ENCODE measurements around the gene ACAP1.

The ACAP1 gene

GRCh38 chr17:7294614-7295153 lies 41.6 kb upstream of the ACAP1 start, which contains the start of gene YBX2:
YBX2 (minus strand) TSS chr17:7294639; CDS start chr17:7294500, 139 bp downstream.
- peaks cover 0 to 16% (median 0%) of the 10 kb centered on the region in 11 experiments; a peak in 3 of 22 replicates for H4K20me1 ChIP-seq
- peak within 1 kb of the TSS in 2 of 11 experiments; percentile 42 to 59; a peak in 3 of 22 replicates for H3K9ac ChIP-seq
- H3K4me1 ChIP-seq = peaks cover 15 to 41% (median 37%) of the 10 kb centered on the region in 10 experiments
- peak within 1 kb of the TSS; percentile 18 to 62 (median 44); a peak in 14 of 20 replicates for H3K4me3 ChIP-seq
- peaks cover 51 to 75% (median 63%) of the 10 kb centered on the region in 11 experiments for H3K27me3 ChIP-seq
- no peaks in the 10 kb centered on the region for H3K9me3 ChIP-seq (replicated peaks in 1 of 11)
- TF ChIP-seq Cebpa-rat (IDR thresholded peaks at IDR 0.05) = no peak
- no peaks in the 10 kb centered on the region for H3K36me3 ChIP-seq
- peak within 1 kb of the TSS; percentile 76 to 90 (median 82) for H3K4me2 ChIP-seq
- no peak within 1 kb of the TSS for H3K27ac ChIP-seq

GRCh38 chr17:7295230-7296180 lies 40.8 kb upstream of the ACAP1 start:
- H3K27ac ChIP-seq = no peak overlapping the region
- no peak for TF ChIP-seq Cebpa-rat (IDR thresholded peaks at IDR 0.05)

GRCh38 chr17:7296189-7296861 lies 40.0 kb upstream of the ACAP1 start:
- Histone ChIP-seq H3K4me1 (peaks cover 15 to 41% (median 37%) of the 10 kb centered on the region in 10 experiments), H3K36me3 (no peaks in the 10 kb centered on the region), H4K20me1 (peaks cover 0 to 16% (median 0%) of the 10 kb centered on the region in 11 experiments; a peak in 3 of 22 replicates), H3K4me3 (peak overlapping the region in 1 of 10 experiments; percentile 37; a peak in 3 of 20 replicates), H3K9me3 (replicated peaks in 1 of 11) (no peaks in the 10 kb centered on the region), H3K9ac (peak overlapping the region in 5 of 11 experiments; percentile 33 to 52 (median 40); a peak in 7 of 22 replicates), H3K27me3 (peaks cover 48 to 60% (median 52%) of the 10 kb centered on the region in 11 experiments), H3K4me2 (peak overlapping the region; percentile 74 to 90 (median 82)), H3K27ac (no peak overlapping the region)
- no peak for TF ChIP-seq Cebpa-rat (IDR thresholded peaks at IDR 0.05)

More at GRCh38 chr17:7295230-7296180, 40.8 kb upstream of the ACAP1 start:
- peak overlapping the region in 3 of 11 experiments; percentile 34 to 59 (median 35); a peak in 4 of 22 replicates for H3K9ac ChIP-seq
- H4K20me1 ChIP-seq = peaks cover 0 to 16% (median 0%) of the 10 kb centered on the region in 11 experiments; a peak in 3 of 22 replicates
- peak overlapping the region; percentile 76 to 90 (median 82) for H3K4me2 ChIP-seq
- H3K9me3 ChIP-seq (replicated peaks in 1 of 11) = no peaks in the 10 kb centered on the region
- H3K27me3 ChIP-seq = peaks cover 51 to 69% (median 59%) of the 10 kb centered on the region in 11 experiments
- H3K4me1 ChIP-seq = peaks cover 15 to 41% (median 37%) of the 10 kb centered on the region in 10 experiments
- H3K36me3 ChIP-seq = no peaks in the 10 kb centered on the region
- peak overlapping the region in 9 of 10 experiments; percentile 18 to 62 (median 43); a peak in 10 of 20 replicates for H3K4me3 ChIP-seq

GRCh38 chr17:7304179-7304578 lies 32.1 kb upstream of the ACAP1 start:
- H3K27me3 ChIP-seq = no peaks in the 10 kb centered on the region

GRCh38 chr17:7306911-7307685 lies 29.2 kb upstream of the ACAP1 start, which contains the start of gene EIF5A:
EIF5A (plus strand) TSS chr17:7307628; CDS start chr17:7309636, 2,008 bp downstream.
- Histone ChIP-seq H3K27me3 (no peaks in the 10 kb centered on the region), H3K9me3 (replicated peaks in 1 of 11) (no peaks in the 10 kb centered on the region; a peak in 1 of 22 replicates), H4K20me1 (peaks cover 39 to 44% (median 41%) of the 10 kb centered on the region in 11 experiments), H3K4me3 (peak within 1 kb of the TSS; percentile 87 to 100 (median 93)), H3K9ac (peak within 1 kb of the TSS; percentile 94 to 100 (median 98)), H3K4me2 (peak within 1 kb of the TSS; percentile 81 to 99 (median 94)), H3K36me3 (peaks cover 29 to 36% (median 31%) of the 10 kb centered on the region in 11 experiments), H3K27ac (peak within 1 kb of the TSS; percentile 93 to 99 (median 97)), H3K4me1 (peaks cover 34 to 42% (median 38%) of the 10 kb centered on the region in 10 experiments)
- no peak for TF ChIP-seq Cebpa-rat (IDR thresholded peaks at IDR 0.05)

More at GRCh38 chr17:7304179-7304578, 32.1 kb upstream of the ACAP1 start:
- no peak for TF ChIP-seq Cebpa-rat (IDR thresholded peaks at IDR 0.05)
- H3K4me1 ChIP-seq = peaks cover 9 to 13% (median 11%) of the 10 kb centered on the region in 10 experiments
- peaks cover 9 to 15% (median 11%) of the 10 kb centered on the region in 11 experiments for H4K20me1 ChIP-seq
- no peak overlapping the region for H3K9ac ChIP-seq
- no peak overlapping the region for H3K4me3 ChIP-seq
- H3K36me3 ChIP-seq = peaks cover 0 to 7% (median 2%) of the 10 kb centered on the region in 11 experiments; a peak in 17 of 22 replicates
- H3K4me2 ChIP-seq = no peak overlapping the region
- H3K9me3 ChIP-seq (replicated peaks in 1 of 11) = no peaks in the 10 kb centered on the region; a peak in 1 of 22 replicates
- no peak overlapping the region for H3K27ac ChIP-seq

- peaks cover 47 to 53% (median 49%) of the 10 kb centered on the region in 11 experiments for H4K20me1 ChIP-seq
- no peak for TF ChIP-seq Cebpa-rat (IDR thresholded peaks at IDR 0.05)
- H3K9ac ChIP-seq = peak overlapping the region; percentile 94 to 100 (median 98)
- H3K4me1 ChIP-seq = peaks cover 40 to 51% (median 46%) of the 10 kb centered on the region in 10 experiments
- peak overlapping the region; percentile 93 to 99 (median 97) for H3K27ac ChIP-seq
- peak overlapping the region; percentile 87 to 100 (median 93) for H3K4me3 ChIP-seq
- H3K4me2 ChIP-seq = peak overlapping the region; percentile 81 to 99 (median 94)
- H3K27me3 ChIP-seq = no peaks in the 10 kb centered on the region
- no peaks in the 10 kb centered on the region; a peak in 1 of 22 replicates for H3K9me3 ChIP-seq (replicated peaks in 1 of 11)
- H3K36me3 ChIP-seq = peaks cover 37 to 45% (median 39%) of the 10 kb centered on the region in 11 experiments
Measured at GRCh38 chr17:7307686-7308624, 28.4 kb upstream of the ACAP1 start.
